ENCODE data around the gene RECQL5. TPM values are rescaled to one million over a fixed set of nuclear protein-coding genes. Genes with fewer than 3 reads are reported as not detected.
A peak's percentile ranks its signal among the peaks of the same experiment; 100 is the strongest.
"Not testable (repeated sequence)": the region's sequence is repeated elsewhere in the genome, so short reads cannot be mapped to it uniquely, and the experiment has no call there.

RECQL5 gene
- total and polyA plus RNA-seq, 7 donors = 5.1 to 30.1 (median 11.1) TPM

DNA sequence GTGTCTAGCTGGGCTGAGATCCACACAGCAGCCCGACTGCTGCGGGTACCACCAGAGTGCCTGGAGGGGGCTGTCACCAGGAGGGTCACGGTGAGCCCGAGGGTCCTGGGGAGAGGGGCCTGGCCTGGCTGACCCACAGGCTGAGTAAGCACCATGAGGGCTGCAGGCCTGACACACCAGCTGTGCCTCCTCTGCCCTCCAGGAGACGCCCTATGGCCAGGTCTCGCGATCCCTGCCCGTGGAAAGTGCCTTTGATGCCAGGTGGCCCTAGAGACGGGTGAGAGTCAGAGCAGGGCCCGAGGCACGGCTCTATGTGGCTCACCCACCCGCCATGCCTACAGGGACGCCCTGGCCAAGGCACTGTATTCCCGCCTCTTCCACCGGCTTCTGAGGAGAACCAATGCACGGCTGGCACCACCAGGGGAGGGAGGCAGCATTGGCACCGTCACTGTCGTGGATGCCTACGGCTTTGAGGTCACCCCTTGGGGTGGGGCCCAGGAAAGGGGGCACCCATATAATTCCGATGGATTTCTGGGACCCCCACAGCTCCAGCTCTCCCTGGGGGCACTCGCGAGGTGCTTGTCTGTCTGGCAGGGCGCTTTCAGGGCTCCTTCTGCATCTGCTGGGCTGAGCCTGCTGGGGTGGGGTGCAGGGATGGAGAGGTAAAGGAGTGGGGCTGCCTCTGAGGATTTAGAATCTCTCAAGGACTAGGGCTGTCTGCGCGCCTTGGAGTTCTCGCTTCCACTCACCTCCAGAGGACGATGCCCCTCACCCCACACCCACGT lies 72.3 kb downstream of the RECQL5 start:
- H3K4me1 ChIP-seq = peaks cover 0 to 5% (median 3%) of the 10 kb centered on the region in 4 donors
- TF ChIP-seq CTCF (IDR thresholded peaks at IDR 0.05) = no peak
- TF ChIP-seq POLR2A (IDR thresholded peaks at IDR 0.05) = no peak
- no peak for TF ChIP-seq EP300 (IDR thresholded peaks at IDR 0.05)
- no peak for TF ChIP-seq POLR2AphosphoS5 (IDR thresholded peaks at IDR 0.05)
- H3K27me3 ChIP-seq = no peaks in the 10 kb centered on the region
- H3K36me3 ChIP-seq = no peaks in the 10 kb centered on the region
- no peaks in the 10 kb centered on the region for H3K9me3 ChIP-seq
- DNase-seq = peak; percentile 64
- H3K4me3 ChIP-seq = no peak overlapping the region
- WGBS, 2 donors = 78 to 89% methylated on average over 28 of the region's 28 CpGs
- intact Hi-C loops (cut with DNase I) = no loop called here
- H3K27ac ChIP-seq = no peak overlapping the region

DNA sequence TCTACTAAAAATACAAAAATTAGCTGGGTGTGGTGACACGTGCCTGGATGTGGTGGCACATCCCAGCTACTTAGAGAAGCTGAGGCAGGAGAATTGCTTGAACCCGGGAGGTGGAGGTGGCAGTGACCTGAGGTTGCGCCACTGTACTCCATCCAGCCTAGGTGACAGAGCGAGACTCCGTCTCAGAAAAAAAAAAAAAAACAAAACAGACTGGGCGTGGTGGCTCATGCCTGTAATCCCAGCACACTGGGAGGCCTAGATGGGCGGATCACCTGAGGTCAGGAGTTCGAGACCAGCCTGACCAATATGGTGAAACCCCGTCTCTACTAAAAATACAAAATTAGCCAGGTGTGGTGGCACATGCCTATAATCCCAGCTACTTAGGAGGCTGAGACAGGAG lies 73.5 kb downstream of the RECQL5 start:
- H3K27ac ChIP-seq; H3K9me3 ChIP-seq; H3K4me1 ChIP-seq; H3K4me3 ChIP-seq; intact Hi-C loops (cut with DNase I); H3K27me3 ChIP-seq; DNase-seq; H3K36me3 ChIP-seq: not testable (repeated sequence)
- WGBS, 2 donors = 53 to 89% methylated on average over 9 of the region's 9 CpGs

DNA sequence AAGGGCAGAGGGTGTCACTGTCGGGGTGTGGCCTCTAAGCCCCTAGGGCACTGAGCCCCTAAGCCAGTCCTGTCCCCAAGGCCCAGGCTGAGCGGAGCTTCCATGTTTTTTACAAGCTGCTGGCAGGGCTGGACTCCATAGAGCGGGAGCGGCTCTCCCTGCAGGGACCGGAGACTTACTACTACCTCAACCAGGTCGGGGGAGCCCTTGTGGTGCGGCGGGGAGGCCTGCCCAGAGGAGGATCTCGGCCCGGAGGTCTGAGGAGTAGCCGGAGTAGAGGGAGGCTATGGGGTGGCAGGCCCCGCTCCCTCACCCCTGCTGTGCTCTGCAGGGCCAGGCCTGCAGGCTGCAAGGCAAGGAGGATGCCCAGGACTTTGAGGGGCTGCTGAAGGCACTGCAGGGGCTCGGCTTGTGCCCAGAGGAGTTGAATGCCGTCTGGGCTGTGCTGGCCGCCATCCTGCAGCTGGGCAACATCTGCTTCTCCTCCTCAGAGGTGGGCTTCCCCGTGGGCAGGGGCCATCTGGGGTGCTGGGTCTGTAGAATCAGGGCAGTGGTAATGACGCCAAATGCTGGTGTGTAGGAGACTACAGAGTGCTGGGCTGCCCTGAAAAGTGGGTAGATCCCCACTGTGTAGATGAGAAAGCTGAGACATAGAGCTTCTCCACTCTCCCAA lies 74.5 kb downstream of the RECQL5 start:
- Histone ChIP-seq H3K4me3 (no peak overlapping the region), H3K36me3 (no peaks in the 10 kb centered on the region), H3K27ac (no peak overlapping the region), H3K9me3 (no peaks in the 10 kb centered on the region), H3K4me1 (peaks cover 3 to 17% (median 9%) of the 10 kb centered on the region in 4 donors), H3K27me3 (peaks cover 0 to 4% (median 0%) of the 10 kb centered on the region in 3 donors)
- whole genome bisulfite sequencing, 2 donors = 88 to 93% methylated on average over 17 of the region's 17 CpGs
- peak; percentile 48 for DNase-seq
- TF ChIP-seq CTCF (IDR thresholded peaks at IDR 0.05) = no peak
- no peak for TF ChIP-seq EP300 (IDR thresholded peaks at IDR 0.05)
- TF ChIP-seq POLR2A (IDR thresholded peaks at IDR 0.05) = no peak
- no peak for TF ChIP-seq POLR2AphosphoS5 (IDR thresholded peaks at IDR 0.05)
- intact Hi-C loops (cut with DNase I) = no loop called here

DNA sequence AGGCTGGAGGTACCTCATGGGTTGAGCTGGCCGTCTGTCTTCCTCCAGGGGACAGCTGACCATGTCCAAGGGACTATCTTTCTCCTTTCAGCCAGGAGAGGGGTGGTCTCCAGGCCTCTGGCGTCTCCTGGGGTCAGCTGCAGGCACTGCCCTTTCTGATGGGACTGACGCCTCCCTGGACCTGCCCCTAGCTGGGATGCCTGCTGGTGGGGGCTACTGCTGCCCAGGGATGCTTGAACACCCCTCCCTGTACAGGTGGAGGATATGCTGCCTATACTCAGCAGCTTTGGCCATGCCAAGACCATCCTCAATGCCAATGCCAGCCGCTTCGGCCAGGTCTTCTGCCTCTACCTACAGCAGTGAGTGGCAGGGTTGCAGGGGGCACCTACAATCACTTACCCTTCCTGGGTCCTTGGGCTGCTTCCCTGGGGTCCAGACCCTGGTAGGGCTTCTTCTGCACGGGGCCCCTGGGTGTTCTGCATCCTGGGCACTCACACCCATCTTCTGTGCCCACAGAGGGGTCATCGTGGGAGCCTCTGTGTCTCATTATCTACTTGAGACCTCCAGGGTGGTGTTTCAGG lies 75.1 kb downstream of the RECQL5 start:
- no peak for TF ChIP-seq EP300 (IDR thresholded peaks at IDR 0.05)
- TF ChIP-seq POLR2AphosphoS5 (IDR thresholded peaks at IDR 0.05) = no peak
- TF ChIP-seq CTCF (IDR thresholded peaks at IDR 0.05) = no peak
- no peak for TF ChIP-seq POLR2A (IDR thresholded peaks at IDR 0.05)
- Histone ChIP-seq H3K27ac (no peak overlapping the region), H3K4me1 (peaks cover 3 to 22% (median 12%) of the 10 kb centered on the region in 4 donors), H3K27me3 (peaks cover 0 to 5% (median 0%) of the 10 kb centered on the region in 3 donors), H3K9me3 (no peaks in the 10 kb centered on the region), H3K4me3 (no peak overlapping the region), H3K36me3 (no peaks in the 10 kb centered on the region)
- WGBS, 2 donors = 91 to 95% methylated on average over 7 of the region's 7 CpGs
- intact Hi-C loops (cut with DNase I) = no loop called here
- peak; percentile 53 for DNase-seq

Data from sigmoid colon (tissue), 7 donors.